K562 (cell line): ENCODE results near the gene WDR76. TPM values are rescaled to one million over a fixed set of nuclear protein-coding genes. Genes with fewer than 3 reads are reported as not detected.

Source experiments
- AFF1 ChIP-seq, 2 experiments: fragments of 450-650 bp; IDR thresholded peaks; 2 replicates each; pipeline ENCODE4 v1.6.1; 2018; ENCODE audit warnings: mild to moderate bottlenecking in 2 of 2, low read depth in 1 of 2; ENCODE audit not compliant: partially characterized antibody in 2 of 2
- ARID4B ChIP-seq: sonication (generic); formaldehyde crosslinking; IDR thresholded peaks from 2 replicates; pipeline ENCODE4 v1.8.0; 2022; ENCODE audit warnings: mild to moderate bottlenecking, missing genetic modification reagents
- CXXC5 ChIP-seq: fragments of 250-450 bp; sonication (Bioruptor Pico); IDR thresholded peaks from 2 replicates; pipeline ENCODE4 v1.8.0; 2022; ENCODE audit warnings: inconsistent platforms, mild to moderate bottlenecking, moderate library complexity
- HES1 ChIP-seq: fragments of 450-650 bp; IDR thresholded peaks from 2 replicates; pipeline ENCODE4 v1.6.1; 2016; ENCODE audit warnings: low read depth, mild to moderate bottlenecking, moderate library complexity
- NKRF ChIP-seq: fragments of 450-650 bp; IDR thresholded peaks from 2 replicates; pipeline ENCODE4 v1.6.1; 2016; ENCODE audit warnings: borderline replicate concordance
- PHB2 ChIP-seq: fragments of 450-650 bp; IDR thresholded peaks from 2 replicates; pipeline ENCODE4 v1.6.1; 2017; ENCODE audit warnings: low read depth
- RBFOX2 ChIP-seq: fragments of 200-400 bp; formaldehyde crosslinking; IDR thresholded peaks from 2 replicates; pipeline ENCODE4 v1.6.1; 2017; ENCODE audit warnings: low read depth, mild to moderate bottlenecking, low read length, moderate library complexity
- SMAD1 ChIP-seq: fragments of 150-350 bp; IDR thresholded peaks from 2 replicates; pipeline ENCODE4 v1.6.1; 2014; ENCODE audit warnings: low read length, low read depth; ENCODE audit not compliant: partially characterized antibody
- polyA plus RNA-seq, 8 experiments: library from polyadenylated mRNA; depleted of rRNA in 4 of 8; stranded (reverse) in 5 of 8; unstranded in 3 of 8; fragments of >200 nt; fragmentation: Nextera tagmentation in 2 of 8; fragmentation: Illumina TruSeq in 1 of 8; extraction: Ambion mirVana in 2 of 8; extraction: Trizol in 1 of 8; gene quantifications; 2 replicates each; pipeline versions ENCODE4 v1.2.1 to v1.2.3, GENCODE V29; 2011 to 2014; ENCODE audit warnings: inconsistent platforms in 1 of 8, missing spikeins in 1 of 8
- total RNA-seq, 7 experiments: library from RNA; depleted of rRNA in 6 of 7; stranded (reverse); fragments of >200 nt in 6 of 7; fragmentation: Illumina TruSeq in 2 of 7; extraction: Trizol in 2 of 7; gene quantifications; 2 replicates each; pipeline versions ENCODE4 v1.2.1 to v1.2.3, GENCODE V29; 2011 to 2021; ENCODE audit warnings: low replicate concordance in 1 of 7

Gene WDR76
- total and polyA plus RNA-seq, 9 of the 15 experiments (the other 6 are each of a cell fraction or from before 2014, with no cell fraction given) = 9.8 to 69.5 (median 44.4) TPM

GRCh38 chr15:43800286-43801141, 26.3 kb upstream of the WDR76 start, which contains the start of gene HYPK (continued):
- TF ChIP-seq AFF1 (IDR thresholded peaks at IDR 0.05; ENCODE audit: low read depth in 1 of 2, partially characterized antibody in 2 of 2) (peak; percentile 13 to 47), RBFOX2 (peak; percentile 92), NKRF (peak; percentile 97), SMAD1 (peak; percentile 79), HES1 (no peak), CXXC5 (CRISPR knock-in tag) (peak; percentile 66; the same call in 1 of the 2 replicates), PHB2 (no peak), ARID4B (CRISPR knock-in tag) (peak; percentile 66)
